ENCODE results near the gene FOXB1.

- TF ChIP-seq CTCF (IDR thresholded peaks at IDR 0.05) = no peak
- TF ChIP-seq POLR2A (IDR thresholded peaks at IDR 0.05) = no peak
- no peak for TF ChIP-seq POLR2AphosphoS5 (IDR thresholded peaks at IDR 0.05)
These were observed 16.6 kb downstream of the FOXB1 start for GRCh38 chr15:60020736-60021135.

All from stomach (tissue), 4 donors.